ENCODE data around the gene SMPX.

DNA sequence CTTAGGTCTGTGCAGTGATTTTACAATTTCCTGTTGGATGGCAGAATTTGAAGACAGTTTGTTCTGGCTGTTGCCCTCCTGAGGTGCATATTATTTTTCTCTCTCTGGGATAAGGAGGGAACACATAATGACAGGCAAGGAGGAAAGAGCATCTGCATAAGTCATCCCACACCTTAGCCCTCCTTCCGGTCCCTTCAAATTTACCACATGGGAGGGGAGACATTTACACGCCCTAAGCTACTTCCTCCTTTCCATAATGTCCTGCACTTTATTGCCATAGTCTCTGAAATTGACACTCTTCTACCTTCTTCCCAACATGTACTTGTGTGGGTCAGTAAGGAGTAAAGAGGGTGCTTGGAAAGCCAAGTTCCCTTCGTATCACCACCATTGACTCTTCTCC is 13.9 kb downstream of the SMPX start:
- no peak for TF ChIP-seq CTCF (IDR thresholded peaks at IDR 0.05)
- TF ChIP-seq POLR2A (IDR thresholded peaks at IDR 0.05): no peak
- TF ChIP-seq EP300 (IDR thresholded peaks at IDR 0.05): no peak
- no peak for TF ChIP-seq POLR2AphosphoS5 (IDR thresholded peaks at IDR 0.05)

All from stomach (tissue), 4 donors.